SK-N-SH treated with all-trans-retinoic acid at 6 μM for 48 hours (cell line): ENCODE measurements around the gene UBE2E3.

Source experiments
- ATAC-seq: fragments of 200-7000 bp; cut with Tn5 transposase; 3 replicates; pipeline ENCODE4 v1.9.1; 2020; ENCODE audit warnings: mild to moderate bottlenecking, moderate library complexity
- BACH2 ChIP-seq: fragments of 250-450 bp; sonication (Bioruptor Pico); IDR thresholded peaks from 2 replicates; pipeline ENCODE4 v1.9.0; 2021; ENCODE audit warnings: mild to moderate bottlenecking, borderline replicate concordance
- CREB5 ChIP-seq: fragments of 250-450 bp; sonication (Bioruptor Pico); IDR thresholded peaks from 2 replicates; pipeline ENCODE4 v1.5.1; 2020; ENCODE audit warnings: low read depth, mild to moderate bottlenecking, moderate library complexity
- CSDC2 ChIP-seq: fragments of 250-450 bp; sonication (Bioruptor Pico); IDR thresholded peaks from 2 replicates; pipeline ENCODE4 v1.5.0; 2020; ENCODE audit warnings: mild to moderate bottlenecking, moderate library complexity
- CSRNP3 ChIP-seq: fragments of 250-450 bp; sonication (Bioruptor Pico); IDR thresholded peaks from 2 replicates; pipeline ENCODE4 v1.5.1; 2021; ENCODE audit warnings: mild to moderate bottlenecking, moderate library complexity
- ESRRG ChIP-seq: fragments of 250-450 bp; sonication (Bioruptor Pico); IDR thresholded peaks from 2 replicates; pipeline ENCODE4 v1.6.1; 2021; ENCODE audit warnings: mild to moderate bottlenecking
- GLIS3 ChIP-seq: fragments of 250-450 bp; sonication (Bioruptor Pico); IDR thresholded peaks from 2 replicates; pipeline ENCODE4 v1.5.0; 2020; ENCODE audit warnings: mild to moderate bottlenecking, moderate library complexity
- ISL1 ChIP-seq: fragments of 250-450 bp; sonication (Bioruptor Pico); IDR thresholded peaks from 2 replicates; pipeline ENCODE4 v2.1.2; 2022; ENCODE audit warnings: mild to moderate bottlenecking, moderate library complexity
- OSR1 ChIP-seq: fragments of 250-450 bp; sonication (Bioruptor Pico); IDR thresholded peaks from 2 replicates; pipeline ENCODE4 v1.8.0; 2022; ENCODE audit warnings: moderate library complexity, mild to moderate bottlenecking, inconsistent platforms
- PATZ1 ChIP-seq: fragments of 250-450 bp; sonication (Bioruptor Pico); IDR thresholded peaks from 2 replicates; pipeline ENCODE4 v1.8.0; 2020; ENCODE audit warnings: mild to moderate bottlenecking, moderate library complexity, borderline replicate concordance
- POU6F1 ChIP-seq: fragments of 250-450 bp; sonication (Bioruptor Pico); IDR thresholded peaks from 2 replicates; pipeline ENCODE4 v1.8.0; 2021; ENCODE audit warnings: low read depth, mild to moderate bottlenecking, moderate library complexity, borderline replicate concordance
- PPARA ChIP-seq: fragments of 250-450 bp; sonication (Bioruptor Pico); IDR thresholded peaks from 2 replicates; pipeline ENCODE4 v1.5.0; 2020; ENCODE audit warnings: mild to moderate bottlenecking, borderline replicate concordance
- RARB ChIP-seq: fragments of 250-450 bp; sonication (Bioruptor Pico); IDR thresholded peaks from 2 replicates; pipeline ENCODE4 v1.8.0; 2021; ENCODE audit warnings: mild to moderate bottlenecking, moderate library complexity
- SNAI2 ChIP-seq: fragments of 250-450 bp; sonication (Bioruptor Pico); IDR thresholded peaks from 2 replicates; pipeline ENCODE4 v1.5.0; 2020; ENCODE audit warnings: mild to moderate bottlenecking, moderate library complexity
- TCF4 ChIP-seq: fragments of 250-450 bp; sonication (Bioruptor Pico); IDR thresholded peaks from 2 replicates; pipeline ENCODE4 v1.8.0; 2021; ENCODE audit warnings: mild to moderate bottlenecking, moderate library complexity, borderline replicate concordance
- TOX ChIP-seq: fragments of 250-450 bp; sonication (Bioruptor Pico); IDR thresholded peaks from 2 replicates; pipeline ENCODE4 v1.8.0; 2021; ENCODE audit warnings: mild to moderate bottlenecking, moderate library complexity, borderline replicate concordance
- TSHZ2 ChIP-seq: fragments of 250-450 bp; sonication (Bioruptor Pico); IDR thresholded peaks from 2 replicates; pipeline ENCODE4 v1.5.0; 2020; ENCODE audit warnings: mild to moderate bottlenecking, moderate library complexity
- ZC3H10 ChIP-seq: fragments of 250-450 bp; sonication (Bioruptor Pico); IDR thresholded peaks from 2 replicates; pipeline ENCODE4 v1.5.1; 2021; ENCODE audit warnings: mild to moderate bottlenecking, moderate library complexity
- ZFP3 ChIP-seq: fragments of 250-450 bp; sonication (Bioruptor Pico); IDR thresholded peaks from 2 replicates; pipeline ENCODE4 v1.5.0; 2020; ENCODE audit warnings: mild to moderate bottlenecking, moderate library complexity
- ZFP30 ChIP-seq: fragments of 450-650 bp; formaldehyde crosslinking; IDR thresholded peaks from 2 replicates; pipeline ENCODE4 v1.5.0; 2022; ENCODE audit warnings: mild to moderate bottlenecking, moderate library complexity
- ZNF565 ChIP-seq: fragments of 450-650 bp; formaldehyde crosslinking; conservative IDR thresholded peaks from 2 replicates; pipeline ENCODE4 v1.5.0; 2020; ENCODE audit warnings: low read depth, mild to moderate bottlenecking, moderate library complexity
- ZNF70 ChIP-seq: fragments of 450-650 bp; formaldehyde crosslinking; IDR thresholded peaks from 2 replicates; pipeline ENCODE4 v1.5.0; 2020; ENCODE audit warnings: mild to moderate bottlenecking, moderate library complexity
- ZNF8 ChIP-seq: fragments of 450-650 bp; formaldehyde crosslinking; IDR thresholded peaks from 2 replicates; pipeline ENCODE4 v1.5.0; 2020; ENCODE audit warnings: mild to moderate bottlenecking, moderate library complexity

UBE2E3 gene

GRCh38 chr2:181076658-181077057, 96.3 kb downstream of the UBE2E3 start:
- ATAC-seq: peak; percentile 60
- TF ChIP-seq PATZ1 (CRISPR knock-in tag) (no peak), POU6F1 (CRISPR knock-in tag) (no peak), TOX (CRISPR knock-in tag) (no peak), CSRNP3 (CRISPR knock-in tag) (no peak), CREB5 (no peak), ZFP30 (CRISPR knock-in tag) (no peak), GLIS3 (CRISPR knock-in tag) (no peak), OSR1 (CRISPR knock-in tag) (no peak), ZC3H10 (CRISPR knock-in tag) (no peak), TCF4 (no peak)
- TF ChIP-seq, all 23 proteins: peak for 0

- TF ChIP-seq ZNF8 (CRISPR knock-in tag) (no peak), PATZ1 (CRISPR knock-in tag) (no peak), CSDC2 (CRISPR knock-in tag) (no peak), ZNF565 (no peak), OSR1 (CRISPR knock-in tag) (no peak), CSRNP3 (CRISPR knock-in tag) (no peak), TOX (CRISPR knock-in tag) (no peak), ZNF70 (CRISPR knock-in tag) (no peak), TCF4 (no peak), ISL1 (CRISPR knock-in tag) (no peak), SNAI2 (CRISPR knock-in tag) (no peak), RARB (CRISPR knock-in tag) (no peak), TSHZ2 (CRISPR knock-in tag) (no peak), POU6F1 (CRISPR knock-in tag) (no peak), ESRRG (no peak), CREB5 (no peak), PPARA (CRISPR knock-in tag) (no peak), BACH2 (CRISPR knock-in tag) (no peak), ZFP3 (no peak), GLIS3 (CRISPR knock-in tag) (no peak)
- TF ChIP-seq, all 23 proteins: peak for 0
- ATAC-seq: peak; percentile 86
Observed at GRCh38 chr2:181077128-181077709, 96.8 kb downstream of the UBE2E3 start.
